Activated CD4-positive, alpha-beta memory T cell treated with anti-CD3 and anti-CD28 coated beads for 36 hours (primary cell): ENCODE results near the gene ANKRD24. TPM values are rescaled to one million over a fixed set of nuclear protein-coding genes. Genes with fewer than 3 reads are reported as not detected.
"Not testable (repeated sequence)": the region's sequence is repeated elsewhere in the genome, so short reads cannot be mapped to it uniquely, and the experiment has no call there.

Experiments used
- CTCF ChIA-PET: fragments of 350-600 bp; sonication (Branson Sonifier 250); formaldehyde crosslinking; loops from one replicate; lab custom pipeline; 2021; ENCODE audit warnings: antibody characterized with exemption, inconsistent platforms; lab: Charles Lee
- POLR2A ChIA-PET: fragments of 350-600 bp; sonication (Branson Sonifier 250); formaldehyde crosslinking; loops from one replicate; lab custom pipeline; 2021; ENCODE audit warnings: antibody characterized with exemption; lab: Charles Lee
- DNase-seq: peaks from one replicate; pipeline ENCODE4 v3.0.0-alpha.2; 2020
- H3K27ac Mint-ChIP-seq: one replicate; pipeline ENCODE4 v1.8.0; 2021; ENCODE audit warnings: mixed read lengths
- H3K27me3 Mint-ChIP-seq: one replicate; pipeline ENCODE4 v1.8.0; 2021; ENCODE audit warnings: mixed read lengths
- H3K36me3 Mint-ChIP-seq: one replicate; pipeline ENCODE4 v1.8.0; 2021; ENCODE audit warnings: mixed read lengths
- H3K4me1 Mint-ChIP-seq: one replicate; pipeline ENCODE4 v1.8.0; 2021; ENCODE audit warnings: low read depth, mixed read lengths
- H3K4me3 Mint-ChIP-seq: one replicate; pipeline ENCODE4 v1.8.0; 2021; ENCODE audit warnings: mild to moderate bottlenecking, mixed read lengths
- H3K9me3 Mint-ChIP-seq: one replicate; pipeline ENCODE4 v1.8.0; 2021; ENCODE audit warnings: mixed read lengths
- intact Hi-C: fragments of 100-400 bp; cut with micrococcal nuclease; formaldehyde crosslinking; loops from one replicate; pipeline ENCODE4 v1.15.1; 2023
- total RNA-seq, 2 experiments: library from RNA; stranded (reverse); gene quantifications; one replicate each; pipeline ENCODE4 v1.2.3, GENCODE V29; 2021

The ANKRD24 gene
- total RNA-seq, 2 experiments from 2014 or later = 1.7 to 1.8 TPM

DNA sequence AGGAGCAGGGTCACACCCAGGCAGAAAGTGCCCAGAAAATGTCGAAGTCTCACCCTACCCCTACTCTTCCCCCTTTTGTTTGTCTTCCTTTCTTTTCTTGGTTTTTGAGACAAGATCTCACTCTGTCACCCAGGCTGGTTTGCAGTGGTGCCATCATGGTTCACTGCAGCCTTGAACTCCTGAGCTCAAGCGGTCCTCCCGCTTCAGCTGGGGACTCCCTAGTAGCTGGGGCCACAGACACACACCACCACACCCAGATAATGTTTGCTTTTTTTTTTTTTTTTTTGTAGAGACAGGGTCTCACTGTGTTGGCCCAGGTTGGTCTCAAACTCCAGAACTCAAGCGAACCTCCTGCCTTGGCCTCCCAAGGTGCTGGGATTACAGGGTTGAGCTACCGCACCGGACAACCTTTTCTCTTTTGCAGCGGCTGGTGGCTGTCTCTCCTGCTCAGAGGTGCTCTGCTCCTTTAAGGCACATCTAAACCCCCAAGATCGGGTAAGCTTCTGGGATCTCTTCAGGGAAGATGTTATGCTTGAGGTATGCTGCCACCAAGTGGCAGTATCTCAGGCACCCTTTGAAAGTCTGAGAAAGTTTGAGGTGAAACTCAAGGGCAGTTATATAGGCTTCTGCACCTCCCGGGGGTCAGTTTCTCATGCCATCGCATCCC, 24.5 kb downstream of the ANKRD24 start:
- Mint-ChIP-seq H3K4me1 (no peaks in the 10 kb centered on the region), H3K4me3 (no peak overlapping the region), H3K27me3 (no peaks in the 10 kb centered on the region), H3K9me3 (no peaks in the 10 kb centered on the region), H3K27ac (no peak overlapping the region), H3K36me3 (no peaks in the 10 kb centered on the region)
- ChIA-PET CTCF (interaction anchor here (0.7 to 1.8 kb wide), 2 partner anchors 61 to 67 kb away, joined by 4 to 5 read pairs; no protein-coding TSS in a partner anchor), POLR2A (no interaction called here)
- intact Hi-C loops = no loop called here
- no peak for DNase-seq

GRCh38 chr19:4208385-4209094, 26.1 kb downstream of the ANKRD24 start:
- CTCF ChIA-PET = interaction anchor here (0.6 to 1.8 kb wide), 6 partner anchors 8 to 330 kb away, joined by 3 to 5 read pairs (median 3); partner anchors contain the start of gene EBI3
- Mint-ChIP-seq H3K36me3 (no peaks in the 10 kb centered on the region), H3K4me3 (no peak overlapping the region), H3K27ac (no peak overlapping the region), H3K9me3 (no peaks in the 10 kb centered on the region), H3K4me1 (no peaks in the 10 kb centered on the region), H3K27me3 (no peaks in the 10 kb centered on the region)
- POLR2A ChIA-PET = no interaction called here
- intact Hi-C loops = no loop called here
- no peak for DNase-seq

GRCh38 chr19:4210166-4210731, 27.8 kb downstream of the ANKRD24 start:
- H3K36me3 Mint-ChIP-seq = no peaks in the 10 kb centered on the region
- H3K27ac Mint-ChIP-seq = no peak overlapping the region
- no peak overlapping the region for H3K4me3 Mint-ChIP-seq
- DNase-seq = no peak
- H3K4me1 Mint-ChIP-seq = peaks cover 6% of the 10 kb centered on the region
- no peaks in the 10 kb centered on the region for H3K27me3 Mint-ChIP-seq
- POLR2A ChIA-PET = no interaction called here
- no peaks in the 10 kb centered on the region for H3K9me3 Mint-ChIP-seq
- CTCF ChIA-PET = no interaction called here
- intact Hi-C loops = no loop called here

- Mint-ChIP-seq H3K27me3 (no peaks in the 10 kb centered on the region), H3K4me3 (no peak overlapping the region), H3K4me1 (peaks cover 6% of the 10 kb centered on the region), H3K27ac (no peak overlapping the region), H3K36me3 (no peaks in the 10 kb centered on the region), H3K9me3 (no peaks in the 10 kb centered on the region)
- POLR2A ChIA-PET = no interaction called here
- intact Hi-C loops = no loop called here
- CTCF ChIA-PET = no interaction called here
- DNase-seq = no peak
These were observed 30.6 kb downstream of the ANKRD24 start for GRCh38 chr19:4213116-4213515.

DNA sequence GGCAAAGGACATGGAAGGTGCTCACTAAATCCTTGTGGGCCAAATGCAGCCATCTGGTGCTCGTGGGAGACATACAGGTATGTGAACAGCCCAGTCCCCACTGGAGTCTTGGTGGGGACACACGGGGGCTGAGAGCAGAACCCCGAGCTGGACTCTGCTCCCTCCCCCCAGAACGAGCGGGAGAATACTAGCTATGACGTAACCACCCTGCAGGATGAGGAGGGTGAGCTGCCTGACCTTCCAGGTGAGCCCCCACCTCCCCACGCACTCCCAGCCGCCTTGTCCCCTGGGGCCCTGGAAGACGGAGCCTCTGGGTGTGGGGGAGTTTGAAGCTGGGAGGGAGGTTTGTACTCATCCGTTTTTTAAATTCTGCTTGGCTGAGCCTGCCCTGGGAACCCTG, 33.3 kb downstream of the ANKRD24 start:
- no peak for DNase-seq
- H3K4me1 Mint-ChIP-seq = peaks cover 6% of the 10 kb centered on the region
- intact Hi-C loops = no loop called here
- POLR2A ChIA-PET = no interaction called here
- H3K9me3 Mint-ChIP-seq = no peaks in the 10 kb centered on the region
- H3K27ac Mint-ChIP-seq = no peak overlapping the region
- CTCF ChIA-PET = no interaction called here
- H3K27me3 Mint-ChIP-seq = no peaks in the 10 kb centered on the region
- H3K36me3 Mint-ChIP-seq = no peaks in the 10 kb centered on the region
- H3K4me3 Mint-ChIP-seq = no peak overlapping the region

- ChIA-PET POLR2A (no interaction called here), CTCF (interaction anchor here (1.0 to 1.3 kb wide), 2 partner anchors 9 to 77 kb away, joined by 3 to 4 read pairs; no protein-coding TSS in a partner anchor)
- Mint-ChIP-seq H3K27me3 (no peaks in the 10 kb centered on the region), H3K4me3 (no peak overlapping the region), H3K36me3 (no peaks in the 10 kb centered on the region), H3K4me1 (peaks cover 6% of the 10 kb centered on the region), H3K27ac (no peak overlapping the region), H3K9me3 (no peaks in the 10 kb centered on the region)
- intact Hi-C loops = no loop called here
- DNase-seq = no peak
These were observed 34.4 kb downstream of the ANKRD24 start for GRCh38 chr19:4216846-4217245.

- ChIA-PET CTCF (interaction anchor here (1.0 to 1.3 kb wide), 3 partner anchors 9 to 78 kb away, joined by 3 to 4 read pairs (median 3); no protein-coding TSS in a partner anchor), POLR2A (no interaction called here)
- no peaks in the 10 kb centered on the region for H3K9me3 Mint-ChIP-seq
- peaks cover 6% of the 10 kb centered on the region for H3K4me1 Mint-ChIP-seq
- H3K27ac Mint-ChIP-seq = no peak overlapping the region
- H3K36me3 Mint-ChIP-seq = no peaks in the 10 kb centered on the region
- intact Hi-C loops = no loop called here
- no peak overlapping the region for H3K4me3 Mint-ChIP-seq
- no peak for DNase-seq
- no peaks in the 10 kb centered on the region for H3K27me3 Mint-ChIP-seq
These were observed 35.2 kb downstream of the ANKRD24 start for GRCh38 chr19:4217429-4218264.

DNA sequence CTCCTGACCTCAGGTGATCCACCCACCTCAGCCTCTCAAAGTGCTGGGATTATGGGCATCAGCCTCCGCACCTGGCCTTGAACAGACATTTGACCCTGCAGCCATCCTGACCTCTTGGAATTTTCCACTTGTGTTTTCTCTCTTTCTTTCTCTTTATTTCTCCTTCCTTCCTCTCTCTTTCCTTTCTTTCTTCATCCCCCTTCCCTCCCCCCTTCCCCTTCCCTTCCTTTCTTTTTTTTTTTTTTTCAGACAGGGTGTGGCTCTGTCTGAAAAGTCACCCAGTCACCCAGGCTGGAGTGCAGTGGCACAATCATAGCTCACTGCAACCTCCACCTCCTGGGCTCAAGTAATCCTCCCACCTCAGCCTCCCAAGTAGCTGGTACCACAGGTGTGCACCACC, 36.0 kb downstream of the ANKRD24 start:
- CTCF ChIA-PET = interaction anchor here (0.9 to 1.1 kb wide), 2 partner anchors 10 to 16 kb away, joined by 3 read pairs; no protein-coding TSS in a partner anchor
- H3K27me3 Mint-ChIP-seq, H3K4me1 Mint-ChIP-seq, H3K9me3 Mint-ChIP-seq, intact Hi-C loops, H3K4me3 Mint-ChIP-seq, POLR2A ChIA-PET, H3K27ac Mint-ChIP-seq, DNase-seq, H3K36me3 Mint-ChIP-seq: not testable (repeated sequence)

DNA sequence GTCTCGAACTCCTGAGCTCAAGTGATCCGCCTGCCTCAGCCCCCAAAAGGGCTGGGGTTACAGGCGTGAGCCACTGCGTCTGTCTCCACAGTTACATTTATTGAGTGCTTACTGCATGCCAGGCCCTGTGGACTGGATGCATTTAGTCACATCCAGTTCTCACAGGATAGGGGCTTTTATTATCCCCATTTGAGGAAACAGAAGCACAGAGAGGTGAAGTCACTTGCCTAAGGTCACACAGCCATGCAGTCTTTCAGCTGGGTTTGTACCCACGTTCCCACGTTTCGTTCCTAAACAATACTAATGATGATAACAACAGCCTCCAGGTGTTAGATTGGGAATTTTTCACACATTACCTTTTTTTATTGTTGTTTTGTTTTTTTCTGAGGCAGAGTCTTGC, 37.7 kb downstream of the ANKRD24 start:
- Mint-ChIP-seq H3K27ac (no peak overlapping the region), H3K9me3 (no peaks in the 10 kb centered on the region), H3K4me3 (no peak overlapping the region), H3K36me3 (no peaks in the 10 kb centered on the region), H3K27me3 (no peaks in the 10 kb centered on the region), H3K4me1 (no peaks in the 10 kb centered on the region)
- ChIA-PET CTCF (no interaction called here), POLR2A (no interaction called here)
- intact Hi-C loops = no loop called here
- DNase-seq = no peak

DNA sequence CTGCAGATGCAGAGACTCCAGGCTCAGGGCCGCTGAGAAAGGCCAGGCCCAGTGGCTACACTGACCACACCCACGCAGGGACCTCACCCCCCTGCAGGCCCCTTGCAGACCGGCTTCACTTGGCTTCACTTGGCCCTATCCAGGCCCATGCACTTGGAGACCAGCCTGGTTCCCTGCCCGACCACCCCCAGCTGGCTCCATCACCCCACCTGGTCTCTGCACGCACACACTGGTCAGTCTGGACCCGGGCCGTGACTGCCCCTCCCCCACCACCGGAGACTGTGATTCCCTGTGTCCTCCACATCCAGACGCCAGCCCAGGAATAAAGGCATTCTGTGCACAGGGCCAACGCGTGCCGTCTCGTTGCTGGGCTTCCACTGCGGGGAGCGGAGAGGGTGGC, 42.0 kb downstream of the ANKRD24 start:
- H3K27ac Mint-ChIP-seq = no peak overlapping the region
- no peaks in the 10 kb centered on the region for H3K4me1 Mint-ChIP-seq
- H3K27me3 Mint-ChIP-seq = peaks cover under 1% of the 10 kb centered on the region
- ChIA-PET POLR2A (no interaction called here), CTCF (no interaction called here)
- intact Hi-C loops = no loop called here
- H3K9me3 Mint-ChIP-seq = no peaks in the 10 kb centered on the region
- DNase-seq = no peak
- no peak overlapping the region for H3K4me3 Mint-ChIP-seq
- H3K36me3 Mint-ChIP-seq = no peaks in the 10 kb centered on the region

- Mint-ChIP-seq H3K36me3 (no peaks in the 10 kb centered on the region), H3K27me3 (peaks cover 4% of the 10 kb centered on the region), H3K27ac (no peak overlapping the region), H3K4me3 (no peak overlapping the region), H3K9me3 (no peaks in the 10 kb centered on the region), H3K4me1 (no peaks in the 10 kb centered on the region)
- CTCF ChIA-PET = no interaction called here
- POLR2A ChIA-PET = no interaction called here
- intact Hi-C loops = no loop called here
- DNase-seq = no peak
These were observed 43.4 kb downstream of the ANKRD24 start for GRCh38 chr19:4225885-4226284.

- H3K4me1 Mint-ChIP-seq = no peaks in the 10 kb centered on the region
- ChIA-PET CTCF (no interaction called here), POLR2A (no interaction called here)
- no peak overlapping the region for H3K27ac Mint-ChIP-seq
- H3K4me3 Mint-ChIP-seq = no peak overlapping the region
- H3K9me3 Mint-ChIP-seq = no peaks in the 10 kb centered on the region
- peaks cover 4% of the 10 kb centered on the region for H3K27me3 Mint-ChIP-seq
- DNase-seq = no peak
- intact Hi-C loops = loop anchor here (2.0 kb wide), 1 partner anchor 19 kb away; the partner anchor contains the start of gene YJU2
- H3K36me3 Mint-ChIP-seq = no peaks in the 10 kb centered on the region
These were observed 45.3 kb downstream of the ANKRD24 start for GRCh38 chr19:4227771-4228170.
